GM21619 (cell line): Measurements from ENCODE around the gene LIMK2.
"Not testable (repeated sequence)": the region's sequence is repeated elsewhere in the genome, so short reads cannot be mapped to it uniquely, and the experiment has no call there.

ENCODE experiments used
- ATAC-seq: cut with Tn5 transposase; IDR thresholded peaks from one replicate; pipeline ENCODE4 v1.9.1; 2021; ENCODE audit not compliant: unreplicated experiment

LIMK2 gene

GRCh38 chr22:31288496-31289240 is 76.6 kb downstream of the LIMK2 start:
- no peak for ATAC-seq

DNA sequence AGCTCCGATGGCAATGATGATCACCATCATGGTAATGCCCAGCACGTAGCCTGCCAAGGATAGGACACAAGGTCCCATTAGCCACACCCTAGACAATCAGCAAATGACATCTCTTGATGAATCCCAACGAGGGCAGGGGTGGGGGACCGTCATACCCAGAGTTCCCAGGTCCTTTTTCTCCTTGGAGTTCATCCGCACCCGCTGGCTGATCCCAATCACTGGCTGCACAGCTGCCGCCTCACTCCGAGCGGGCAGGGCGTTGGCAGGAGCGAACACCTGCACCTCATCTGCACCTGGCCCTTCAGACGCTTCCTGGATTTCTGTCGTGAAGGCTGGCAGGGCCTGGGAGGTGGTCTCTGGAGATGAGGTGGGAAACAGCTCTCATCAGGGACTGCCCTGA is 77.2 kb downstream of the LIMK2 start:
- ATAC-seq = no peak

GRCh38 chr22:31290494-31291471 is 78.7 kb downstream of the LIMK2 start:
- peak; percentile 83 for ATAC-seq

GRCh38 chr22:31291481-31292235 is 79.6 kb downstream of the LIMK2 start:
- ATAC-seq = no peak

- peak; percentile 32 for ATAC-seq
These were observed 80.3 kb downstream of the LIMK2 start, which contains the start of gene PIK3IP1 for GRCh38 chr22:31292236-31292989. Gene PIK3IP1, minus strand, starts transcription at chr22:31292488. Its CDS starts 144 bp downstream, at chr22:31292344.

- ATAC-seq = no peak
These were observed 83.3 kb downstream of the LIMK2 start for GRCh38 chr22:31295360-31295759.

DNA sequence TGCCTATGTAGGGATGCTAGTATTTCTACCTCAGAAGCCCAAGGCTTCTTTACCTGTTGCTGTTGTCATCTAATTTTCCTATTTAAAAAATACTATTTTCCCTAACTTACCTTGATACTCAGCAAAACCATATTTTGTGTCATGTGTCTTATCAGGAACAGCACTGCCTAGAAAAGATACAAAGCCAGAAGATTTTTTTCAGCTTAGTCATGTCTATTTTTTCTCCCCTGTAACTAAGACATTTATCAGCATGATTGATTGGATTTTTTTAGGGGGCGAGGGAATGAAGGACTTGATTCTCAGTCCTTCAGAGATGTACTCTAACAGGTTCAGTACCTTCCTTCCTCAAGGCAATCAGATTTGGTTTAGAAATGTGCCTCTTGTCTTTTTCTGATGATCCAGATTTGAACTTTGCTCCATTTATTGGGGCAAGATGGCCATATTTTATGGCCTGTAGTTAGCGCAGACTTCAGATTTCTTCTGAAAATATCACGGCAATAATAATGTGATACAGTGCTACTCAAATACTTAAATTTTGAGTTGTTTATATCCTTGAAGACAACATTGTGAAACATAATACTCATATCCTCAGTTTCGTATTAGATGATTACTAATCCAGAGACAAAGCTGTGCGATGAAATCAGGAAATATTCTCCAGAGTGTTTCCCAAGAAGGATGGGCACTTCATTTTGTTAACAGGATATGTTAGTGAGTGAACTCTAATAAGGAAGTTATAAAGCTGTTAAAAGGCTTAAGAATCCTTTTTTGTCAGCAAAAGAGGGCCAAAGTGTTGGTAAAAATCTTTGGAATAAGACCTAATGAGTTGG is 83.9 kb downstream of the LIMK2 start:
- ATAC-seq = no peak

- no peak for ATAC-seq
These were observed 88.8 kb downstream of the LIMK2 start for GRCh38 chr22:31300896-31301295.

DNA sequence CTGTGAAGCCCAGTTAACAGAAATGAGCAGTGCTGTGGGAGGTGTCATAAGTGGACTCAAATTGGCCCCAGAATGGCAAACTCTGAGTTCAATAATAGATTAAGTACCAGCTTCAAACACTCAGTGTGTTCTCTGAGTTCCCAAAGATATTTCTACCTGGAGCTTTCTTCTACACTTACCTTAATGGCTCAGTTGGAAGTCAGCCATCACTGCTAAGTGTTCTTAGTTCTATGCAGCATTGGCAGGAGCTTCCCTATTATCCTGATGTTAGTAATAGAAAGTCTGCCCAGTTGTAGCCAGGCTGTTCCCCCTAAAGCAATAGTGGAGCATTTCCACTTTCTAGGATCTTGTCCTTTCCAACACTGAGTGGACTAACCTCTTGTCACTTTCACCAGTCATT is 89.9 kb downstream of the LIMK2 start:
- ATAC-seq = no peak

GRCh38 chr22:31302537-31302936 is 90.4 kb downstream of the LIMK2 start:
- no peak for ATAC-seq

DNA sequence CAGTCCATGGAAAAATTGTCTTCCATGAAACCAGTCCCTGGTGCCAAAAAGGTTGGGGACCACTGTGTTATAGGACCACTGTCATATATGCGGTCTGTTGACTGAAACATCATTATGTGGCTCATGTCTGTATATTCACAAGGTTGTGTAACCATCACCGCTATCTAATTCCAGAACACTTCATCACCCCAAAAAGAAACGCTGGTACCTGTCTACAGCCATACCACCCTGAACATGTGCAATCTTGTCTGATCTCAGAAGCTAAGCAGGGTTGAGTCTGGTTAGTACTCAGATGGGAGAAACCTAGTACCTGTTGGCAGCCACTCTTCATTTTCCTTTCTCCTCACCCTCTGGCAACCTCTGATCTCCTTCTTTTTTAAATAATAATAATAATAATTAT is 93.1 kb downstream of the LIMK2 start:
- no peak for ATAC-seq

GRCh38 chr22:31308181-31308580 is 96.1 kb downstream of the LIMK2 start:
- no peak for ATAC-seq

- no peak for ATAC-seq
These were observed 101.5 kb downstream of the LIMK2 start for GRCh38 chr22:31313366-31314147.

GRCh38 chr22:31314220-31314619 is 102.1 kb downstream of the LIMK2 start:
- ATAC-seq = not testable (repeated sequence)

GRCh38 chr22:31321421-31321820 is 109.3 kb downstream of the LIMK2 start:
- no peak for ATAC-seq

DNA sequence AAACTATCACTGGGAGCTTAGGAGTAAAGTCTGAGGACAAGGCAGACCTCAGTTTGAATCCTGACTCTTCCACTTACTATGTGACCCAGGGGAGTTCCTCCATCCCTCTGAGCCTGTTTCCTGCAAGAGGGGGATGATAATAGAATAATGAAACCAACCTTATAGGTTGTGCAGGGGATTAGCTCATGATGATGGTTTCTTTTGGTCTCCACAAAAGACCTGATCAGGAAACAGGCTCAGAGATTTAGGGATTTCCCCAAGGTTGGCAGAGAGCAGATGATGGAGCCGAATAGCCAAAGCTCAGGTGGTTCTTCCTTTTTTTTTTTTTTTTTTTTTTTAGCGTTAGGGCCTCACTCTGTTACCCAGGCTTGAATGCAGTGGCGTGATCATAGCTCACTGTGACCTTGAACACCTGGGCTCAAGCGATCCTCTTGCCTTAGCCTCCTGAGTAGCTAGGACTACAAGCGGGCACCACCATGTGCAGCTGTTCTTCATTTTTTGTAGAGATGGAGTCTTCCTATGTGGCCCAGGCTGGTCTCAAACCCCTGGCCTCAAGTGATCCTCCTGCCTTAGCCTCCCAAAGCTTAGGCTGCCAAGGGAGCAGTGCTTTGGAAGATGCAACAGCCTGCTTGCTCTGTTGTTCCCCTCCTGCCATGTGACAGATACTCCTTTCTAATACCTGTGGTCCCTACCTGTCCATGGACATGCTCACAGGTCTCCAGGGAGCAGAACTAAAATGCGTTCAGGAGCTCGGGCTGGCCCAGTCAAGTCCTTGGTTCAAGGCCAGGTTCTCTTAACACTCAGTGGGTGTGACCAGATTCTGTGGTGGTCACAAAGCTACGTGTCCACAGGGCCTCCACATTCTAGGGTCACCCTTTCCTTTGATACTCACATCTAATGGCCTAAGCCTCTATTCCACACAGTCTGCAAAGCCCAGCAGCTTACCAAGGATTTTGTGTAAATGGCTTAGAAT is 111.8 kb downstream of the LIMK2 start:
- ATAC-seq = no peak

GRCh38 chr22:31326877-31327276 is 114.8 kb downstream of the LIMK2 start:
- ATAC-seq = no peak
